Activated naive CD8-positive, alpha-beta T cell treated with anti-CD3 and anti-CD28 coated beads for 36 hours (primary cell): ENCODE data around the gene NSG2. TPM values are rescaled to one million over a fixed set of nuclear protein-coding genes. Genes with fewer than 3 reads are reported as not detected.
A peak's percentile ranks its signal among the peaks of the same experiment; 100 is the strongest.
"Not testable (repeated sequence)": the region's sequence is repeated elsewhere in the genome, so short reads cannot be mapped to it uniquely, and the experiment has no call there.

Source experiments
- DNase-seq: peaks from one replicate; pipeline ENCODE4 v3.0.0; 2021
- H3K27ac Mint-ChIP-seq: one replicate; pipeline ENCODE4 v1.8.0; 2022; ENCODE audit warnings: mild to moderate bottlenecking, moderate library complexity, mixed read lengths
- H3K27me3 Mint-ChIP-seq: one replicate; pipeline ENCODE4 v1.8.0; 2022; ENCODE audit warnings: mild to moderate bottlenecking, mixed read lengths
- H3K36me3 Mint-ChIP-seq: one replicate; pipeline ENCODE4 v1.8.0; 2021; ENCODE audit warnings: mild to moderate bottlenecking, mixed read lengths
- H3K4me1 Mint-ChIP-seq: one replicate; pipeline ENCODE4 v1.8.0; 2021; ENCODE audit warnings: mixed read lengths
- H3K4me3 Mint-ChIP-seq: one replicate; pipeline ENCODE4 v1.8.0; 2022; ENCODE audit warnings: mild to moderate bottlenecking, moderate library complexity, mixed read lengths
- H3K9me3 Mint-ChIP-seq: one replicate; pipeline ENCODE4 v1.8.0; 2022; ENCODE audit warnings: mixed read lengths
- total RNA-seq, 2 experiments: library from RNA; stranded (reverse); gene quantifications; one replicate each; pipeline ENCODE4 v1.2.3, GENCODE V29; 2021

Gene NSG2
- total RNA-seq, result not detected

GRCh38 chr5:174045470-174046025 is at the start of gene NSG2:
TSS of gene NSG2 (plus strand) at chr5:174045706. CDS start at chr5:174046756, 1,050 bp downstream.
- DNase-seq, result peak; percentile 52
- H3K4me1 Mint-ChIP-seq, result no peaks in the 10 kb centered on the region
- H3K27me3 Mint-ChIP-seq, result peaks cover 50% of the 10 kb centered on the region
- H3K27ac Mint-ChIP-seq, result no peak within 1 kb of the TSS
- H3K36me3 Mint-ChIP-seq, result no peaks in the 10 kb centered on the region
- no peak within 1 kb of the TSS for H3K4me3 Mint-ChIP-seq
- H3K9me3 Mint-ChIP-seq, result no peaks in the 10 kb centered on the region

DNA sequence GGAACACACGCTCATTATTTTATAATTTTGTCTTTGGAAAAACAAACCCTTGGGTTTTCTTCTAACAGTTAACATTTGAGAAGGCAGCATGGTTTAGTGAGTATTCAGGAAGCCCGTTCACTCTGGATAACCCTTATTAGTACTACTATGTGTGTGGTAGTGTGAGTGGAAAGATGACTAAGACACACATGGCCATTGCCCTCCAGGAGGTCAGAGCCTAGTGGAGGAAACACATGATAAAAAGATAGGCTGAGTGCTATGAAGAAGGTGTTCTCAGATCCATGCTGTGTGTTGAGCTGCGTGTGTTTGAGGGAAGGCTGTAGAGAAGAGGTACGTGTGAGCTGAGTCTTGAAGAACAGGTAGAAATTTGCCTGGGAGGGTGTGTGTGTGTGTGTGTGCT is 48.2 kb upstream of the NSG2 start:
- Mint-ChIP-seq H3K27ac (no peak overlapping the region), H3K9me3 (no peaks in the 10 kb centered on the region), H3K36me3 (no peaks in the 10 kb centered on the region), H3K27me3 (peaks cover 16% of the 10 kb centered on the region), H3K4me1 (no peaks in the 10 kb centered on the region), H3K4me3 (no peak overlapping the region)
- no peak for DNase-seq

- H3K4me3 Mint-ChIP-seq, result no peak overlapping the region
- H3K27ac Mint-ChIP-seq, result no peak overlapping the region
- H3K27me3 Mint-ChIP-seq, result peaks cover 22% of the 10 kb centered on the region
- H3K9me3 Mint-ChIP-seq, result no peaks in the 10 kb centered on the region
- DNase-seq, result no peak
- H3K36me3 Mint-ChIP-seq, result no peaks in the 10 kb centered on the region
- no peaks in the 10 kb centered on the region for H3K4me1 Mint-ChIP-seq
Observed at GRCh38 chr5:173998531-173998930, 47.0 kb upstream of the NSG2 start.

DNA sequence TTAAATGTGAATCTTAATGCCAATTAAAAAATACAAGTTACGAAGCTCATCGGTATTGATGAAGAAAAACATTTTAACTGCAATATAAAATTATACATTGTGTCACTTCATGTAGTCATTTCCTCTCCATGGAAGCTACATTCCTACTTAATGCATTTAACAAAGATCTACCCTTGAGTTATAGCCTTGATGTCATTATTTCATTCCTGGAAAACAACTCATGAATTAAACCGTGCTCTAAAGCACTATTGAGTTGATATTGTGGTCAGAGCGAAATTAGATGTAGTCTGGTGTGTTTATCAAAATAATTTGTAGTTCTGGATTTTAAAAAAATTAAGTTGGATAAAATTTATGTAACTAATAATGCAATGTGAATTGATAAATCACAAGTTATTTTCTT is 45.4 kb upstream of the NSG2 start:
- Mint-ChIP-seq H3K4me1 (no peaks in the 10 kb centered on the region), H3K36me3 (no peaks in the 10 kb centered on the region), H3K27me3 (peaks cover 18% of the 10 kb centered on the region), H3K4me3 (no peak overlapping the region), H3K9me3 (no peaks in the 10 kb centered on the region), H3K27ac (no peak overlapping the region)
- no peak for DNase-seq

DNA sequence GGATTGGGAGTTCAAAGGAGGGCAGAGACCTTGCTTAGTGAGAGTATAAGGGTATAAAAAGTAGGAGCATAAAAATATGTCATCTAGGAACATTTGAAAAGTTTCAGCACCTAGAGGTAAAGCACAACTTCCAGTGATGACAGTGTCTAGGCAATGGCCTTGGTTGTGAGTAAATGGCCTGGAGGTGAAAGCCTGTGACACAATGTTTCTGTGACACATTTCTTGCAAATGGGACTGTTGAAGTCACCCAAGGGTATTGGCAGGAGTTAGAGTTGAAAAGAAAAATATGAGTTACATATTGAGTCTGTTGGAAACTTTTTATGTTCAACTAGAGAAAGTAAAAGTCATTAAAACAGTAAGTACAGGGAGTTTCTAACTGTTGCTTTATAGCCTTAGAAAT is 41.7 kb upstream of the NSG2 start:
- Mint-ChIP-seq H3K36me3 (no peaks in the 10 kb centered on the region), H3K9me3 (no peaks in the 10 kb centered on the region), H3K27ac (no peak overlapping the region), H3K27me3 (peaks cover 13% of the 10 kb centered on the region), H3K4me1 (no peaks in the 10 kb centered on the region), H3K4me3 (no peak overlapping the region)
- DNase-seq, result no peak

GRCh38 chr5:174008922-174009321 is 36.6 kb upstream of the NSG2 start:
- Mint-ChIP-seq H3K4me1 (no peaks in the 10 kb centered on the region), H3K27ac (no peak overlapping the region), H3K4me3 (no peak overlapping the region), H3K27me3 (peaks cover 8% of the 10 kb centered on the region), H3K9me3 (no peaks in the 10 kb centered on the region), H3K36me3 (no peaks in the 10 kb centered on the region)
- DNase-seq, result no peak

DNA sequence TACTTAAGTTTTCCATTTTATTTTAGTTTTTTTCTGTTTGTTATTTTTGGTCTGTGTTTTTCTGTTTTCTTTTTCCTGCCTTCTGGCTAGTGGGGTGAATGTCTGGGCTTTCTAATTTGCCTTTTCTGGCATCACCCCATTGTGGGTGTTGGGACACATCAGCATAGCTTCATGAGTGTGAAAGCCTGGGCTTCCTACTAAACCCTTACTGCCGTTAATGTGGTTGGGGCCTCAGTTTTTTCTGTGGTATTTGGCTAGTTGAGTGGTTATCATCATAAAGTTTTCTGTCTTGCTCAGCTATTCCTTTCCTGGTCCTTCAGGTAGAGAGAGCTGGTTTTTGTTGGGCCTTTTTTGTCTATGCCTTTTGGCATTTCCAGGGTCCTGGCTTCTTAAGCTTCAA is 35.1 kb upstream of the NSG2 start:
- Mint-ChIP-seq H3K27me3 (peaks cover 8% of the 10 kb centered on the region), H3K36me3 (no peaks in the 10 kb centered on the region), H3K27ac (no peak overlapping the region), H3K4me3 (no peak overlapping the region), H3K4me1 (no peaks in the 10 kb centered on the region), H3K9me3 (no peaks in the 10 kb centered on the region)
- no peak for DNase-seq

DNA sequence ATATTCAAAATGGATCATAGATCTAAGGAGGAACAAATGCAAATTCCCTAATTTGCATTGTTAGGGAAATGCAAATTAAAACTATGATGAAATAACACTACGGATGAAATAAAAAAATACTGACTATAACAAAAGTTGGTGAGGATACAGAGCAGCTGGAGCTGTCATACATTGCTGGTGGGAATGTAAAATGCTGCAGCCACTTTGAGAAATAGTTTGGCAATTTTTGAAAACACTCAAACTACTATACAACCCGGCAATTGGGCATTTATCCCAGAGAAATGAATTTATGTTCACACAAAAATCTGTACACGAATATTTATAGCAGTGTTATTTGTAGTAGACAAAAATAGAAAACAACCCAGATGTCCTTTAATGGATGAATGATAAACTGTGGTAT is 34.1 kb upstream of the NSG2 start:
- Mint-ChIP-seq H3K4me1 (no peaks in the 10 kb centered on the region), H3K9me3 (no peaks in the 10 kb centered on the region), H3K27me3 (peaks cover 8% of the 10 kb centered on the region), H3K36me3 (no peaks in the 10 kb centered on the region), H3K27ac (no peak overlapping the region), H3K4me3 (no peak overlapping the region)
- DNase-seq, result no peak

DNA sequence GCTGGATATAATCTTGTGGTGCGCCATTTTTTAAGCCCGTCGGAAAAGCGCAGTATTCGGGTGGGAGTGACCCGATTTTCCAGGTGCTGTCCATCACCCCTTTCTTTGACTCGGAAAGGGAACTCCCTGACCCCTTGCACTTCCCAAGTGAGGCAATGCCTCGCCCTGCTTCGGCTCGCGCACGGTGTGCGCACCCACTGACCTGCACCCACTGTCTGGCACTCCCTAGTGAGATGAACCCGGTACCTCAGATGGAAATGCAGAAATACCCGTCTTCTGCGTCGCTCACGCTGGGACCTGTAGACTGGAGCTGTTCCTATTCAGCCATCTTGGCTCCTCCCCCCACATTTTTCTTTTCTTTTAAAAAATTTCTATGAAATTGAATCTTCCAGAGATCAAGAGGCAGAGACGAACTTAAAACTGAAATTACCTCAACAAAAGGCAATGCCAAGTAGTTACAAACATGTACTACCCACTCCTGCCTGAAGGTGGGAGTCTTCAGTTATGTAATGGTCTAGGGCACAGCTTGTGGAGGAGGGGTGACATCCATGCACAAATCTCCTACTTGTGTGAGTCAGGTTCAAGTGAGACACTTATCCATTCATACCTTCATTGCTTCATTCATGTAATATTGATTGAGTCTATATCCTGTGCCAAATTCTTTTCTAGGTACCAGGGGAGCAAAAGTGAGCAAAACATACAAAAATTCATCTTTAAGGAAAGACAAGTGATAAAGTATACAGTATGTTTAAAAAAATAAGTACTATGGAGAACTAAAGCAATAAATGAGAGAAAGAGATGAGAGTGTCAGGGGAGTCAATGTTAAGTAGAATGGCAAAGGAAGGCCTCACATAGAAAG is 25.2 kb upstream of the NSG2 start:
- H3K9me3 Mint-ChIP-seq, DNase-seq, H3K36me3 Mint-ChIP-seq, H3K27ac Mint-ChIP-seq, H3K4me3 Mint-ChIP-seq, H3K4me1 Mint-ChIP-seq: not testable (repeated sequence)
- peaks cover 37% of the 10 kb centered on the region for H3K27me3 Mint-ChIP-seq

GRCh38 chr5:174020928-174021304 is 24.6 kb upstream of the NSG2 start:
- no peak for DNase-seq
- Mint-ChIP-seq H3K36me3 (no peaks in the 10 kb centered on the region), H3K4me3 (no peak overlapping the region), H3K4me1 (no peaks in the 10 kb centered on the region), H3K9me3 (peaks cover 2% of the 10 kb centered on the region), H3K27ac (no peak overlapping the region), H3K27me3 (peaks cover 40% of the 10 kb centered on the region)

DNA sequence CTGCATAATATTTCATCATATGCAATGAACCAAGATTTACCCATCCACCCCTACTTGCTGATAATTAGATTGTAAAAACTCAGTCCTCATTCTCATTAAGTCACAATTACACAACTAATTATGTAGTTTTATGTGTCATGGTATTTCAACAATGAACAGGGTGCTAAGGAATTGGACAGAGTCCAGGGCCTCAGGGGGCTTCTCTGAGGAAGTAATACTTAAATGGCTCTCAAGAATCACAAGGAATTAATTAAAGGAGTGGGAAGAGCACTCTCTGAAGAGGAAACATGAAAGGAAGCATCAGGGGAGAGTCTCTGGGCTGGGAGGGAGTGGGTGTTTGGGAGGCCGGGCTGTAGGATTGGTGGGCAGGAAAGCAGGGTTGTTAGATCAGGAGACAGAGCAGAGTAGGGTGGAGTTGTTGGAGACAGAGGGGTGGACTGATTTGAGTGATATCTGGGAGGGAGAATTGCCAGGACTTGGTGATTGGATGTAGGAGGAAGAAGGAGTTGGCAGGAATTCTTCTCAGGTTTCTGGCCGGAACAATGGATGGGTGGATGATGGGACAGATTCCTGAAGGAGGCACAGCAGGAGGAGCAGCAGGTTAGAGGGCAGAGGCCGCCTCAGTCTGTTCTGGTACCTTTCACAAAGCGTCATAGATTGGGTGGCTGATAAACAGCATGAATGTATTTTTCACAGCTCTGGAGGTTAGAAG is 23.0 kb upstream of the NSG2 start:
- Mint-ChIP-seq H3K27ac (no peak overlapping the region), H3K9me3 (peaks cover 2% of the 10 kb centered on the region), H3K4me3 (no peak overlapping the region), H3K27me3 (peaks cover 40% of the 10 kb centered on the region), H3K4me1 (no peaks in the 10 kb centered on the region), H3K36me3 (no peaks in the 10 kb centered on the region)
- no peak for DNase-seq

DNA sequence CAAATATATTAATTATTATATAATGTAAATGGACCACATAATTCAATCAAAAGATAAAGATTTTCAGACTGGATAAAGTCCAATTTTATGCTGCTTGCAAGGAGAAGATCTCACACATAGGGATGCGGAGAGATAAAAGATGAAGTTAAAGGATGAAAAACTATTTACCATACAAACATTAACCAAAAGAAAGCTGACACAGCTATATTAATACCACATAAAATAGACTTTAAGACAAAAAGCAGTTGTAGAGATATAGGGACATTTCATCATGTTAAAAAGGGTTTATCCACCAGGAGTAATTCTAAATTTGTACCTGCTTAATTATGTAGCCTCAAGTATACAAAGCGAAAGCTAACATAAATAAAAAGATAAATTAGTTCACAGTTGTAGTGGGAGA is 15.2 kb upstream of the NSG2 start:
- H3K36me3 Mint-ChIP-seq, result no peaks in the 10 kb centered on the region
- H3K4me3 Mint-ChIP-seq, result no peak overlapping the region
- H3K27me3 Mint-ChIP-seq, result peaks cover 4% of the 10 kb centered on the region

GRCh38 chr5:174044466-174045254 is 846 bp upstream of the NSG2 start:
- H3K27ac Mint-ChIP-seq, result no peak overlapping the region
- H3K27me3 Mint-ChIP-seq, result peaks cover 53% of the 10 kb centered on the region
- H3K4me1 Mint-ChIP-seq, result no peaks in the 10 kb centered on the region
- H3K36me3 Mint-ChIP-seq, result no peaks in the 10 kb centered on the region
- no peak overlapping the region for H3K4me3 Mint-ChIP-seq
- H3K9me3 Mint-ChIP-seq, result no peaks in the 10 kb centered on the region
- no peak for DNase-seq

More for the DNA sequence above, 15.2 kb upstream of the NSG2 start:
- peaks cover 12% of the 10 kb centered on the region for H3K9me3 Mint-ChIP-seq
- H3K4me1 Mint-ChIP-seq, result no peaks in the 10 kb centered on the region
- no peak for DNase-seq
- H3K27ac Mint-ChIP-seq, result no peak overlapping the region

GRCh38 chr5:174046558-174046957 is 1.1 kb downstream of the NSG2 start:
- Mint-ChIP-seq H3K4me3 (no peak overlapping the region), H3K27me3 (peaks cover 49% of the 10 kb centered on the region), H3K9me3 (no peaks in the 10 kb centered on the region), H3K36me3 (no peaks in the 10 kb centered on the region), H3K27ac (no peak overlapping the region), H3K4me1 (no peaks in the 10 kb centered on the region)
- DNase-seq, result no peak
